Measurements from ENCODE around the gene HIPK2. TPM values are rescaled to one million over a fixed set of nuclear protein-coding genes. Genes with fewer than 3 reads are reported as not detected.
A peak's percentile ranks its signal among the peaks of the same experiment; 100 is the strongest.

The HIPK2 gene
- total RNA-seq, 1 experiment from 2014 or later = 64.3 TPM

DNA sequence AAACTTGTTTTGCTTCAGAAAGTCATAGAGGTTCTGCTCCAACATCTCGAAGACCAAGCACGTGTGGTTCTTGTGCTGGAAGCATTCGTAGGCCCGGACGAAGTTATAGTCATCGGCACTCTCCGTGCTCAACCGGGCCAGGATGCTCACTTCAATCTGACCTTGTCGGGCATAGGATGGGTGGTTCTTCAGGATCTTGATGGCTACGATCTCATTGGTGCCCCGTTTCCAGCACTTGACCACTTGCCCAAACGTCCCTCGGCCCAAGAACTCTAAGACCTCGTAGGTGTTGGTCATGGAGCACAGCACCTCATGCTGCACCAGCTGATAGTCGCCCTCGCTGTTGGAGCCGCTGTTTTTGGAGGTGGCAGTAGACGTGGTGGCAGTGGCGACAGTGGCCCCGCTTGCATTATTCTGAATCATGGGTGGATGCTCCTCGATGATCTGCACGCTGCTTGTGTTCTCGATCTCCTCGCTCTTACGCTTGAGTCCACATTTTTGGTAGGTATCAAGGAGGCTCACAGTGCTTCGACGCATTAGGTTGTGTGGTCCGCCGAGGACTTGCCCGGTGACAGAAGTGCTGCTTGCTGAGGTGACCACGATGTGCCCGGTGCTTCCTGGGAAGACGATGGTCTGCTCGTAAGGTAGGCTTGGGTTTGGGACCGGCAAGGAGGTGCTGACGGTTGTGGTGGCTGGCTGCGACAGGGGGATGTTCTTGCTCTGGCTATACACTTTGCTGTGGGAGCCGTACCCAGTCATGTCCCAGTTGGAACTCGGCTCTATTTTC, 61.4 kb downstream of the HIPK2 start:
- H3K4me1 Mint-ChIP-seq (ENCODE audit: insufficient read depth, unreplicated experiment) = peaks cover 6% of the 10 kb centered on the region
- ChIA-PET CTCF (interaction anchor here (0.8 kb wide), 1 partner anchor 71 kb away, joined by 3 read pairs; no protein-coding TSS in a partner anchor), POLR2A (no interaction called here)
- no peaks in the 10 kb centered on the region for H3K9me3 Mint-ChIP-seq (ENCODE audit: unreplicated experiment)
- H3K27me3 Mint-ChIP-seq (ENCODE audit: insufficient read depth, unreplicated experiment) = no peaks in the 10 kb centered on the region
- BruUV-seq (replicated peaks) = TSS peak; percentile 45
- peaks cover 58% of the 10 kb centered on the region for H3K36me3 Mint-ChIP-seq (ENCODE audit: insufficient read depth, unreplicated experiment)
- H3K27ac Mint-ChIP-seq (ENCODE audit: low read depth, unreplicated experiment) = peak overlapping the region; percentile 17
- no peak overlapping the region for H3K4me3 Mint-ChIP-seq (ENCODE audit: unreplicated experiment)
- TF ChIP-seq, protein P1, sequence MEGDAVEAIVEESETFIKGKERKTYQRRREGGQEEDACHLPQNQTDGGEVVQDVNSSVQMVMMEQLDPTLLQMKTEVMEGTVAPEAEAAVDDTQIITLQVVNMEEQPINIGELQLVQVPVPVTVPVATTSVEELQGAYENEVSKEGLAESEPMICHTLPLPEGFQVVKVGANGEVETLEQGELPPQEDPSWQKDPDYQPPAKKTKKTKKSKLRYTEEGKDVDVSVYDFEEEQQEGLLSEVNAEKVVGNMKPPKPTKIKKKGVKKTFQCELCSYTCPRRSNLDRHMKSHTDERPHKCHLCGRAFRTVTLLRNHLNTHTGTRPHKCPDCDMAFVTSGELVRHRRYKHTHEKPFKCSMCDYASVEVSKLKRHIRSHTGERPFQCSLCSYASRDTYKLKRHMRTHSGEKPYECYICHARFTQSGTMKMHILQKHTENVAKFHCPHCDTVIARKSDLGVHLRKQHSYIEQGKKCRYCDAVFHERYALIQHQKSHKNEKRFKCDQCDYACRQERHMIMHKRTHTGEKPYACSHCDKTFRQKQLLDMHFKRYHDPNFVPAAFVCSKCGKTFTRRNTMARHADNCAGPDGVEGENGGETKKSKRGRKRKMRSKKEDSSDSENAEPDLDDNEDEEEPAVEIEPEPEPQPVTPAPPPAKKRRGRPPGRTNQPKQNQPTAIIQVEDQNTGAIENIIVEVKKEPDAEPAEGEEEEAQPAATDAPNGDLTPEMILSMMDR (IDR thresholded peaks at IDR 0.05; ENCODE audit: unreplicated experiment) = no peak
- intact Hi-C loops (cut with micrococcal nuclease) = no loop called here
- no peak for DNase-seq (ENCODE audit: unreplicated experiment)

DNA sequence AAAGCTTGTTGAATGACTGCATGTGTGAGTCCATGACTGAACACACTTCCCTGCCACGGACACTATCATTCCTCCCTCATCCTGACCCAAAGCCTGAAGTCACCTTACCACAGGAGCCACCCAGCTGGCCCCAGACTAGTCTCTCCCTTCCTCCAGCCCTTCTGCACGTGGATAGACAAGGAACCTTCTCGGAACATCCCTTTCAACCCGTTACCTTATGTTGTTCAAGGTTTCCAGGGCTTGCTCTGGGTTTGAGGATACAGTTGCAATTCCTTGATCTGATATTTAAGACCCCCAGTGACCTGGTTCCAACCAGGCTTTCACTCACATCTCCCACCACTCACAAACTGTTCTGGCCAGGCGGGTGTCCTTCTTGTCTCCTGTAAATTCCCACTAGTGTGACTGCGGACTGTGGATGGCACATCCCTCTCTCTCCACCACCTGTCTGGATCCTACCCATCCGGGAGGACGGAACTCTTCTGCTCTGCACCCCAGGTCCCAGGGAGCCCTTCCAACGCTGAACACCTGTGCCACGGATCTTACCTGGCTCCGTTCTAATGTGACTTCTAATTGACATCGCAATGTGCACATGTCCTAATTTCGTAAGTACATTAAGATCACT, 62.5 kb downstream of the HIPK2 start:
- Mint-ChIP-seq H3K4me1 (ENCODE audit: insufficient read depth, unreplicated experiment) (peaks cover 6% of the 10 kb centered on the region), H3K36me3 (ENCODE audit: insufficient read depth, unreplicated experiment) (peaks cover 63% of the 10 kb centered on the region), H3K9me3 (ENCODE audit: unreplicated experiment) (no peaks in the 10 kb centered on the region), H3K27ac (ENCODE audit: low read depth, unreplicated experiment) (no peak overlapping the region), H3K4me3 (ENCODE audit: unreplicated experiment) (no peak overlapping the region), H3K27me3 (ENCODE audit: insufficient read depth, unreplicated experiment) (no peaks in the 10 kb centered on the region)
- POLR2A ChIA-PET = no interaction called here
- no TSS peak for BruUV-seq (replicated peaks)
- TF ChIP-seq, protein P1 (IDR thresholded peaks at IDR 0.05; ENCODE audit: unreplicated experiment) = no peak
- intact Hi-C loops (cut with micrococcal nuclease) = no loop called here
- no peak for DNase-seq (ENCODE audit: unreplicated experiment)
- CTCF ChIA-PET = interaction anchor here (0.5 to 0.7 kb wide), 3 partner anchors 10 to 235 kb away, joined by 3 to 5 read pairs (median 3); no protein-coding TSS in a partner anchor

DNA sequence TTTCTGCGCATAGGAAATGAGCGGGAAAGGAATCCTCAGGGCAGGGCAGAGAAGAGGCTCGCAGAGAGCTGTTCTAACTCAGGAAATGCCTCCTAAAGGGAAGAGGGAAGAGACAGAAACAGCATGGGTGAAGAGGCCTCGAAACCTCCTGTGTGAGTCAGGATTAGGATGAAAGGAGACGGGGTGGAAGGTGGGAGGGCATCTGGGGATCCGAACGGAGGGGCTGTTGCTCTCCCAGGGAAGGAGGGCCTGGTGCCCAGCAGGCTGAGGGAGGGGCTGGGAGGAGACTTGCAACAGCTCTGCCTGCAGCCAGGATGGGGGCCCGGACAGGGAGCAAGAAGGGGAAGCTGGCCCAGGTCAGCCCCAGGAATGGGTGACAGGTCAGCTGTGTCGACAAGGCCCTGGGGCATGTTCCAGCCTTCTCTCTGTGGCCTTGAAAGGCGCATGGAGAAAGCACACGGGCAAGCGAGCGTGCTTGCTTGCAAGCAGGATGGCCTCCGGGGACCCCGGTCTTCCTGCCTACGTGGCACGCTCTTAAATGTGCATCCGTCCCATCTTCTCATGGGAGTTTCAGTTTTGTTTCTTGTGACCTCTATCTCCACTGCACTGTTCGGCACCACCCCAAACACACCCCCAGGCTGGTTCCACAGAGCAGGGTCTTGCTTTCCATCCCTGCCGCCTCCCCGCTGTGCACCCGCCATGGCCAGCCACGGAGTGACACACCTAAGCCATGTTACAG, 63.5 kb downstream of the HIPK2 start:
- peaks cover 6% of the 10 kb centered on the region for H3K4me1 Mint-ChIP-seq (ENCODE audit: insufficient read depth, unreplicated experiment)
- TF ChIP-seq, protein P1 (IDR thresholded peaks at IDR 0.05; ENCODE audit: unreplicated experiment) = no peak
- ChIA-PET POLR2A (no interaction called here), CTCF (interaction anchor here (0.5 kb wide), 1 partner anchor 63 kb away, joined by 3 read pairs; no protein-coding TSS in a partner anchor)
- no TSS peak for BruUV-seq (replicated peaks)
- peak overlapping the region; percentile 76 for H3K27ac Mint-ChIP-seq (ENCODE audit: low read depth, unreplicated experiment)
- H3K9me3 Mint-ChIP-seq (ENCODE audit: unreplicated experiment) = no peaks in the 10 kb centered on the region
- intact Hi-C loops (cut with micrococcal nuclease) = no loop called here
- DNase-seq (ENCODE audit: unreplicated experiment) = no peak
- H3K4me3 Mint-ChIP-seq (ENCODE audit: unreplicated experiment) = no peak overlapping the region
- no peaks in the 10 kb centered on the region for H3K27me3 Mint-ChIP-seq (ENCODE audit: insufficient read depth, unreplicated experiment)
- H3K36me3 Mint-ChIP-seq (ENCODE audit: insufficient read depth, unreplicated experiment) = peaks cover 73% of the 10 kb centered on the region
